ENCODE data around the gene LGALSL. TPM values are rescaled to one million over a fixed set of nuclear protein-coding genes. Genes with fewer than 3 reads are reported as not detected.

Gene LGALSL
- polyA plus RNA-seq, 1 of the 3 experiments (the other 2 are of a cell fraction): 6.5 TPM

GRCh38 chr2:64404743-64405142 is 49.2 kb upstream of the LGALSL start (continued):
- TF ChIP-seq REST (IDR thresholded peaks at IDR 0.05; ENCODE audit: low read depth, low read length) (no peak), IRF3 (IDR thresholded peaks at IDR 0.05; ENCODE audit: low read depth, low read length) (no peak), RFX5 (IDR thresholded peaks at IDR 0.05; ENCODE audit: low read length) (no peak), CHD2 (IDR thresholded peaks at IDR 0.05; ENCODE audit: low read length, partially characterized antibody) (no peak), NRF1 (IDR thresholded peaks at IDR 0.05; ENCODE audit: low read depth, low read length) (no peak), ZBTB33 (IDR thresholded peaks at IDR 0.05; ENCODE audit: borderline replicate concordance, low read depth) (no peak), SIN3A (IDR thresholded peaks at IDR 0.05; ENCODE audit: borderline replicate concordance, low read depth, low read length) (no peak), RCOR1 (IDR thresholded peaks at IDR 0.05; ENCODE audit: low read length) (no peak)
- TF ChIP-seq, protein P1, sequence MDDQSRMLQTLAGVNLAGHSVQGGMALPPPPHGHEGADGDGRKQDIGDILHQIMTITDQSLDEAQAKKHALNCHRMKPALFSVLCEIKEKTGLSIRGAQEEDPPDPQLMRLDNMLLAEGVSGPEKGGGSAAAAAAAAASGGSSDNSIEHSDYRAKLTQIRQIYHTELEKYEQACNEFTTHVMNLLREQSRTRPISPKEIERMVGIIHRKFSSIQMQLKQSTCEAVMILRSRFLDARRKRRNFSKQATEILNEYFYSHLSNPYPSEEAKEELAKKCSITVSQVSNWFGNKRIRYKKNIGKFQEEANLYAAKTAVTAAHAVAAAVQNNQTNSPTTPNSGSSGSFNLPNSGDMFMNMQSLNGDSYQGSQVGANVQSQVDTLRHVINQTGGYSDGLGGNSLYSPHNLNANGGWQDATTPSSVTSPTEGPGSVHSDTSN (IDR thresholded peaks at IDR 0.05): no peak

DNA sequence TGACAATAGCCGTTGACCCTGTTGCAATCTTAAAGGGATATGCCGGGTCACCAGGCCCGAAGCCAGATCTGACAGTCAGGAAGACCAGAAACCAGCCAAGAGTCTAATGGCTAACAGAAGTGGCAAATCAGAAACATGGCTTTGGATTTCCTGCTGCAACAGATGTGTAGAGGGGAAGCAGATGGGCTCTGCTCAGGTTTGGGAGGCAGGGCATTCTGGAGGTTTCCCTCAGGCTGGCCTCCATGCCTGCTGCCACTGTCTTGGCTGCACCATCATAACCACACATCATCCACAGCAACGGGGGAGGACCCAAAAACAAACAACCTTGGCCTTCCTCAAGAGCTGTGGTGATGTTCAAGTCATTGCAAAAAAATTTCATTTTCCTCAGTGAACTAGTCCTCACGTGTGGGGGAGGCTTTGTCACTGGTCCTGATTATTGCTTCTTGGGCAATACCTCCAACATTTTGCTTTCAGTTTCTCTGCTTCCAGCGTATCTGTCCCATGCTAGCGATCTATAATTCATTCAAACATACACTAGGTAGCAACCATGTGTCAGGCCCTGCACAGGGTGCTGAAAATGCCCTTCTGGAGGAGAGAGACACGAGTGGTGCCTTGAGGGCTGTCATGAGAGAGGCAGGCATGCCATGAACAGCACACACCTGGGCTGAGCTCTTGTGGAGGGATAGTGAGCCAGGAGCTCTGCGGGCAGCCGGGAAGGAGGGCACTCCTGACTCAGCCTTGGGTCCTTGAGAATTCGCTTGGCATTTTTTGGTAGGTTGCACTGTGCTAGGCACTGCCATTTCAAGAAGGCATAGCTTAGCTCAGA is 48.2 kb upstream of the LGALSL start:
- no peak for DNase-seq
- Histone ChIP-seq H3K9me3 (no peaks in the 10 kb centered on the region), H3K4me2 (no peak overlapping the region), H3K27me3 (ENCODE audit: insufficient read depth) (no peaks in the 10 kb centered on the region), H3K79me2 (ENCODE audit: insufficient read depth) (no peaks in the 10 kb centered on the region), H3K4me3 (ENCODE audit: low read depth in 2 of 2, low read length in 1 of 2) (no peak overlapping the region), H3K9me2 (no peaks in the 10 kb centered on the region), H3K27ac (ENCODE audit: low read depth in 2 of 2, low read length in 1 of 2) (no peak overlapping the region), H3K36me3 (replicated peaks in 1 of 2; ENCODE audit: control insufficient read depth in 1 of 2, insufficient read depth in 2 of 2, low read length in 1 of 2) (no peaks in the 10 kb centered on the region), H3K4me1 (ENCODE audit: control insufficient read depth in 1 of 2, insufficient read depth in 2 of 2, low read depth in 1 of 2, low read length in 1 of 2) (peaks cover 0 to 5% of the 10 kb centered on the region in 2 experiments; a peak in 2 of 4 replicates), H4K20me1 (ENCODE audit: insufficient read depth) (no peaks in the 10 kb centered on the region), H3K9ac (no peak overlapping the region), H2AFZ (ENCODE audit: low read depth) (no peak overlapping the region), H3F3A (replicated peaks; ENCODE audit: insufficient read depth) (no peaks in the 10 kb centered on the region)
- ChIA-PET CTCF (no interaction called here), POLR2A (no interaction called here)
- WGBS (ENCODE audit: low lambda C conversion rate): 70% methylated on average over 10 of the region's 11 CpGs
- TF ChIP-seq RAD21 (IDR thresholded peaks at IDR 0.05; ENCODE audit: low read length): no peak
- TF ChIP-seq, protein P2, sequence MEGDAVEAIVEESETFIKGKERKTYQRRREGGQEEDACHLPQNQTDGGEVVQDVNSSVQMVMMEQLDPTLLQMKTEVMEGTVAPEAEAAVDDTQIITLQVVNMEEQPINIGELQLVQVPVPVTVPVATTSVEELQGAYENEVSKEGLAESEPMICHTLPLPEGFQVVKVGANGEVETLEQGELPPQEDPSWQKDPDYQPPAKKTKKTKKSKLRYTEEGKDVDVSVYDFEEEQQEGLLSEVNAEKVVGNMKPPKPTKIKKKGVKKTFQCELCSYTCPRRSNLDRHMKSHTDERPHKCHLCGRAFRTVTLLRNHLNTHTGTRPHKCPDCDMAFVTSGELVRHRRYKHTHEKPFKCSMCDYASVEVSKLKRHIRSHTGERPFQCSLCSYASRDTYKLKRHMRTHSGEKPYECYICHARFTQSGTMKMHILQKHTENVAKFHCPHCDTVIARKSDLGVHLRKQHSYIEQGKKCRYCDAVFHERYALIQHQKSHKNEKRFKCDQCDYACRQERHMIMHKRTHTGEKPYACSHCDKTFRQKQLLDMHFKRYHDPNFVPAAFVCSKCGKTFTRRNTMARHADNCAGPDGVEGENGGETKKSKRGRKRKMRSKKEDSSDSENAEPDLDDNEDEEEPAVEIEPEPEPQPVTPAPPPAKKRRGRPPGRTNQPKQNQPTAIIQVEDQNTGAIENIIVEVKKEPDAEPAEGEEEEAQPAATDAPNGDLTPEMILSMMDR (IDR thresholded peaks at IDR 0.05): no peak
- TF ChIP-seq, protein P3, sequence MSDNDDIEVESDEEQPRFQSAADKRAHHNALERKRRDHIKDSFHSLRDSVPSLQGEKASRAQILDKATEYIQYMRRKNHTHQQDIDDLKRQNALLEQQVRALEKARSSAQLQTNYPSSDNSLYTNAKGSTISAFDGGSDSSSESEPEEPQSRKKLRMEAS (IDR thresholded peaks at IDR 0.05; ENCODE audit: low read depth): no peak
- no peak for TF ChIP-seq RCOR1 (IDR thresholded peaks at IDR 0.05; ENCODE audit: low read length)
- TF ChIP-seq MEF2A (IDR thresholded peaks at IDR 0.05; ENCODE audit: borderline replicate concordance, low read depth): no peak
- no peak for TF ChIP-seq ZBTB33 (IDR thresholded peaks at IDR 0.05; ENCODE audit: borderline replicate concordance, low read depth)
- no peak for TF ChIP-seq NRF1 (IDR thresholded peaks at IDR 0.05; ENCODE audit: low read depth, low read length)
